Peyer's patch (tissue), 4 donors: Measurements from ENCODE around the gene CACNA2D1.

Experiments used
- CTCF ChIP-seq, 6 experiments: fragments of 450-650 bp in 4 of 6; fragments of 200-600 bp in 2 of 6; sonication (generic) in 1 of 6; IDR thresholded peaks; one replicate each; pipeline ENCODE4 v1.5.1; 2017 to 2019; ENCODE audit warnings: antibody characterized with exemption in 6 of 6, mild to moderate bottlenecking in 3 of 6, moderate library complexity in 1 of 6
- POLR2A ChIP-seq, 2 donors: fragments of 450-650 bp; IDR thresholded peaks; one replicate each; pipeline ENCODE4 v1.5.1; 2017; ENCODE audit warnings: antibody characterized with exemption in 2 of 2, mild to moderate bottlenecking in 2 of 2, moderate library complexity in 2 of 2

GRCh38 chr7:82345886-82346285, 97.7 kb downstream of the CACNA2D1 start:
- TF ChIP-seq CTCF (IDR thresholded peaks at IDR 0.05), result no peak
- no peak for TF ChIP-seq POLR2A (IDR thresholded peaks at IDR 0.05)
